ENCODE measurements around the gene FES. TPM values are rescaled to one million over a fixed set of nuclear protein-coding genes. Genes with fewer than 3 reads are reported as not detected.
A peak's percentile ranks its signal among the peaks of the same experiment; 100 is the strongest.

The FES gene
- total and polyA plus RNA-seq, 10 of the 15 experiments (the other 5 are each of a cell fraction or from before 2014, with no cell fraction given) = 0.07 to 23.9 (median 9.9) TPM

- TF ChIP-seq NBN (IDR thresholded peaks at IDR 0.05) (peak; percentile 71; the same call in 1 of the 2 replicates), NRF1 (conservative IDR thresholded peaks at IDR 0.05; ENCODE audit: low read depth, low read length) (0 out of 2 replicates have a peak, but pooled peaks have one; percentile 10), RB1 (IDR thresholded peaks at IDR 0.05; ENCODE audit: borderline replicate concordance) (peak; percentile 64; the same call in 1 of the 2 replicates), TBL1XR1 (IDR thresholded peaks at IDR 0.05; ENCODE audit: low read depth, low read length) (peak; percentile 76), MYC (IDR thresholded peaks at IDR 0.05; ENCODE audit: insufficient read depth, insufficient read length, insufficient replicate concordance, low read length, severe bottlenecking) (peak; percentile 43), RFX5 (IDR thresholded peaks at IDR 0.05; ENCODE audit: low read depth, low read length) (peak; percentile 80), ATF7 (IDR thresholded peaks at IDR 0.05; ENCODE audit: low read depth) (peak; percentile 48), BHLHE40 (IDR thresholded peaks at IDR 0.05; ENCODE audit: borderline replicate concordance in 1 of 2, low read depth in 2 of 2, low read length in 1 of 2) (peak; percentile 49 to 76; a peak in 2 of 4 replicates), SREBF2 (IDR thresholded peaks at IDR 0.05; ENCODE audit: low read length) (no peak), ZNF217 (IDR thresholded peaks at IDR 0.05) (no peak), MTA3 (IDR thresholded peaks at IDR 0.05; ENCODE audit: borderline replicate concordance, low read length) (no peak), ZBTB4 (CRISPR knock-in tag; IDR thresholded peaks at IDR 0.05) (peak; percentile 34; the same call in 1 of the 2 replicates), CHD2 (IDR thresholded peaks at IDR 0.05; ENCODE audit: borderline replicate concordance, low read depth, low read length) (peak; percentile 56; the same call in 1 of the 2 replicates), MXI1 (IDR thresholded peaks at IDR 0.05; ENCODE audit: low read depth, low read length) (peak; percentile 89), ZNF687 (IDR thresholded peaks at IDR 0.05) (peak; percentile 39), STAT1 (conservative IDR thresholded peaks at IDR 0.05) (no peak; the same call in 1 of the 2 replicates)
- TF ChIP-seq, protein P1, sequence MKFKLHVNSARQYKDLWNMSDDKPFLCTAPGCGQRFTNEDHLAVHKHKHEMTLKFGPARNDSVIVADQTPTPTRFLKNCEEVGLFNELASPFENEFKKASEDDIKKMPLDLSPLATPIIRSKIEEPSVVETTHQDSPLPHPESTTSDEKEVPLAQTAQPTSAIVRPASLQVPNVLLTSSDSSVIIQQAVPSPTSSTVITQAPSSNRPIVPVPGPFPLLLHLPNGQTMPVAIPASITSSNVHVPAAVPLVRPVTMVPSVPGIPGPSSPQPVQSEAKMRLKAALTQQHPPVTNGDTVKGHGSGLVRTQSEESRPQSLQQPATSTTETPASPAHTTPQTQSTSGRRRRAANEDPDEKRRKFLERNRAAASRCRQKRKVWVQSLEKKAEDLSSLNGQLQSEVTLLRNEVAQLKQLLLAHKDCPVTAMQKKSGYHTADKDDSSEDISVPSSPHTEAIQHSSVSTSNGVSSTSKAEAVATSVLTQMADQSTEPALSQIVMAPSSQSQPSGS (IDR thresholded peaks at IDR 0.05; ENCODE audit: low read length) = no peak
- TF ChIP-seq, protein P2, sequence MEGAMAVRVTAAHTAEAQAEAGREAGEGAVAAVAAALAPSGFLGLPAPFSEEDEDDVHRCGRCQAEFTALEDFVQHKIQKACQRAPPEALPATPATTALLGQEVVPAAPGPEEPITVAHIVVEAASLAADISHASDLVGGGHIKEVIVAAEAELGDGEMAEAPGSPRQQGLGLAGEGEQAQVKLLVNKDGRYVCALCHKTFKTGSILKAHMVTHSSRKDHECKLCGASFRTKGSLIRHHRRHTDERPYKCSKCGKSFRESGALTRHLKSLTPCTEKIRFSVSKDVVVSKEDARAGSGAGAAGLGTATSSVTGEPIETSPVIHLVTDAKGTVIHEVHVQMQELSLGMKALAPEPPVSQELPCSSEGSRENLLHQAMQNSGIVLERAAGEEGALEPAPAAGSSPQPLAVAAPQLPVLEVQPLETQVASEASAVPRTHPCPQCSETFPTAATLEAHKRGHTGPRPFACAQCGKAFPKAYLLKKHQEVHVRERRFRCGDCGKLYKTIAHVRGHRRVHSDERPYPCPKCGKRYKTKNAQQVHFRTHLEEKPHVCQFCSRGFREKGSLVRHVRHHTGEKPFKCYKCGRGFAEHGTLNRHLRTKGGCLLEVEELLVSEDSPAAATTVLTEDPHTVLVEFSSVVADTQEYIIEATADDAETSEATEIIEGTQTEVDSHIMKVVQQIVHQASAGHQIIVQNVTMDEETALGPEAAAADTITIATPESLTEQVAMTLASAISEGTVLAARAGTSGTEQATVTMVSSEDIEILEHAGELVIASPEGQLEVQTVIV (IDR thresholded peaks at IDR 0.05; ENCODE audit: borderline replicate concordance, partially characterized antibody) = no peak
Observed at GRCh38 chr15:90931828-90932659, 47.7 kb downstream of the FES start, which contains the start of gene HDDC3 (continued).

Data from GM12878 (cell line).